ENCODE measurements around the gene HLA-F.

- TF ChIP-seq POLR2A (IDR thresholded peaks at IDR 0.05) (no peak), CTCF (IDR thresholded peaks at IDR 0.05) (no peak)
Measured at GRCh38 chr6:29729774-29730328, 6.6 kb downstream of the HLA-F start.

All from esophagus squamous epithelium (tissue), 4 donors.